Ectodermal cell (in vitro differentiated cells): ENCODE measurements around the gene ZCCHC17.

Experiments
- H3K27ac ChIP-seq: 2 replicates; pipeline ENCODE4 v1.7.0; 2013; ENCODE audit warnings: mild to moderate bottlenecking, low read depth, low read length; ENCODE audit not compliant: insufficient read depth, poor library complexity, severe bottlenecking
- H3K27me3 ChIP-seq: 2 replicates; pipeline ENCODE4 v1.7.0; 2013; ENCODE audit warnings: mild to moderate bottlenecking, low read length; ENCODE audit not compliant: insufficient read depth, control insufficient read depth, poor library complexity, severe bottlenecking
- H3K36me3 ChIP-seq: one replicate; pipeline ENCODE4 v1.7.0; 2013; ENCODE audit warnings: low read length; ENCODE audit not compliant: control insufficient read depth, insufficient read depth
- H3K4me1 ChIP-seq: one replicate; pipeline ENCODE4 v1.7.0; 2013; ENCODE audit warnings: low read length; ENCODE audit not compliant: control insufficient read depth, insufficient read depth
- H3K4me3 ChIP-seq: 2 replicates; pipeline ENCODE4 v1.7.0; 2013; ENCODE audit warnings: low read depth, low read length, control low read depth; ENCODE audit not compliant: insufficient read depth
- H3K9me3 ChIP-seq: 2 replicates; pipeline ENCODE4 v1.7.0; 2013; ENCODE audit warnings: mild to moderate bottlenecking, low read length, moderate library complexity; ENCODE audit not compliant: control insufficient read depth
- WGBS, 2 experiments: methylation state at CpG; one replicate each; pipeline ENCODE4 v1.1.7; 2013; ENCODE audit warnings: missing lambda C conversion rate in 2 of 2; 5-methylcytosine and 5-hydroxymethylcytosine counted together

The ZCCHC17 gene

GRCh38 chr1:31335007-31335406 is 38.2 kb downstream of the ZCCHC17 start:
- Histone ChIP-seq H3K36me3 (no peaks in the 10 kb centered on the region), H3K27me3 (no peaks in the 10 kb centered on the region), H3K4me1 (no peaks in the 10 kb centered on the region), H3K9me3 (no peaks in the 10 kb centered on the region), H3K27ac (no peak overlapping the region), H3K4me3 (no peak overlapping the region)

- H3K4me3 ChIP-seq: no peak overlapping the region
Observed at GRCh38 chr1:31336687-31337467, 40.0 kb downstream of the ZCCHC17 start.

GRCh38 chr1:31344503-31344902 is 47.7 kb downstream of the ZCCHC17 start:
- Histone ChIP-seq H3K27ac (no peak overlapping the region), H3K4me1 (no peaks in the 10 kb centered on the region), H3K36me3 (peaks cover 4% of the 10 kb centered on the region), H3K4me3 (no peak overlapping the region), H3K9me3 (no peaks in the 10 kb centered on the region), H3K27me3 (no peaks in the 10 kb centered on the region)
- 0% methylated on average over 1 of the region's 1 CpG for WGBS, 2 experiments

More at GRCh38 chr1:31336687-31337467, 40.0 kb downstream of the ZCCHC17 start:
- H3K27ac ChIP-seq: no peak overlapping the region
- H3K9me3 ChIP-seq: no peaks in the 10 kb centered on the region
- H3K4me1 ChIP-seq: no peaks in the 10 kb centered on the region
- whole genome bisulfite sequencing, 2 experiments: 84 to 87% methylated on average over 10 of the region's 10 CpGs
- H3K36me3 ChIP-seq: no peaks in the 10 kb centered on the region
- H3K27me3 ChIP-seq: no peaks in the 10 kb centered on the region

- Histone ChIP-seq H3K36me3 (peaks cover 4% of the 10 kb centered on the region), H3K27me3 (no peaks in the 10 kb centered on the region)
- 80% methylated on average over 1 of the region's 2 CpGs; no CpG with 5 or more reads in 1 of the 2 experiments for WGBS, 2 experiments
Observed at GRCh38 chr1:31345635-31346034, 48.8 kb downstream of the ZCCHC17 start.

GRCh38 chr1:31346785-31347184 is 50.0 kb downstream of the ZCCHC17 start:
- no peaks in the 10 kb centered on the region for H3K27me3 ChIP-seq
- H3K9me3 ChIP-seq: no peaks in the 10 kb centered on the region
- no peak overlapping the region for H3K27ac ChIP-seq
- no peak overlapping the region for H3K4me3 ChIP-seq
- no peaks in the 10 kb centered on the region for H3K4me1 ChIP-seq
- H3K36me3 ChIP-seq: peaks cover 4% of the 10 kb centered on the region

More at GRCh38 chr1:31345635-31346034, 48.8 kb downstream of the ZCCHC17 start:
- no peaks in the 10 kb centered on the region for H3K9me3 ChIP-seq
- H3K4me3 ChIP-seq: no peak overlapping the region
- H3K27ac ChIP-seq: no peak overlapping the region
- no peaks in the 10 kb centered on the region for H3K4me1 ChIP-seq

- H3K9me3 ChIP-seq: no peaks in the 10 kb centered on the region
- H3K36me3 ChIP-seq: peaks cover 8% of the 10 kb centered on the region
- WGBS, 2 experiments: 100% methylated on average over 1 of the region's 1 CpG
- no peak overlapping the region for H3K27ac ChIP-seq
- H3K4me3 ChIP-seq: no peak overlapping the region
- H3K27me3 ChIP-seq: no peaks in the 10 kb centered on the region
- no peaks in the 10 kb centered on the region for H3K4me1 ChIP-seq
Observed at GRCh38 chr1:31348449-31348848, 51.6 kb downstream of the ZCCHC17 start.

- H3K27me3 ChIP-seq: no peaks in the 10 kb centered on the region
- no peaks in the 10 kb centered on the region for H3K4me1 ChIP-seq
- no peaks in the 10 kb centered on the region for H3K9me3 ChIP-seq
- H3K4me3 ChIP-seq: no peak overlapping the region
- H3K27ac ChIP-seq: no peak overlapping the region
- 91 to 97% methylated on average over 3 of the region's 3 CpGs for WGBS, 2 experiments
- peaks cover 5% of the 10 kb centered on the region for H3K36me3 ChIP-seq
Observed at GRCh38 chr1:31354283-31354682, 57.5 kb downstream of the ZCCHC17 start.

- H3K27ac ChIP-seq: no peak overlapping the region
- 93 to 100% methylated on average over 2 of the region's 2 CpGs for WGBS, 2 experiments
- no peaks in the 10 kb centered on the region for H3K4me1 ChIP-seq
- no peak overlapping the region for H3K4me3 ChIP-seq
- no peaks in the 10 kb centered on the region for H3K27me3 ChIP-seq
- peaks cover 5% of the 10 kb centered on the region for H3K36me3 ChIP-seq
- H3K9me3 ChIP-seq: no peaks in the 10 kb centered on the region
Observed at GRCh38 chr1:31356427-31356826, 59.6 kb downstream of the ZCCHC17 start.

- Histone ChIP-seq H3K27ac (no peak overlapping the region), H3K36me3 (no peaks in the 10 kb centered on the region), H3K4me3 (no peak overlapping the region), H3K9me3 (no peaks in the 10 kb centered on the region), H3K27me3 (no peaks in the 10 kb centered on the region), H3K4me1 (no peaks in the 10 kb centered on the region)
- 96 to 98% methylated on average over 6 of the region's 6 CpGs for WGBS, 2 experiments
Observed at GRCh38 chr1:31361607-31362006, 64.8 kb downstream of the ZCCHC17 start.

GRCh38 chr1:31362032-31362431 is 65.2 kb downstream of the ZCCHC17 start:
- Histone ChIP-seq H3K36me3 (no peaks in the 10 kb centered on the region), H3K9me3 (no peaks in the 10 kb centered on the region), H3K27ac (no peak overlapping the region), H3K4me3 (no peak overlapping the region), H3K4me1 (no peaks in the 10 kb centered on the region), H3K27me3 (no peaks in the 10 kb centered on the region)
- 87 to 100% methylated on average over 3 of the region's 3 CpGs for WGBS, 2 experiments
